ENCODE measurements around the gene TBC1D12. TPM values are rescaled to one million over a fixed set of nuclear protein-coding genes. Genes with fewer than 3 reads are reported as not detected.
"Not testable (repeated sequence)": the region's sequence is repeated elsewhere in the genome, so short reads cannot be mapped to it uniquely, and the experiment has no call there.

Gene TBC1D12
- total RNA-seq, 1 donor from 2014 or later, result 64.7 TPM

DNA sequence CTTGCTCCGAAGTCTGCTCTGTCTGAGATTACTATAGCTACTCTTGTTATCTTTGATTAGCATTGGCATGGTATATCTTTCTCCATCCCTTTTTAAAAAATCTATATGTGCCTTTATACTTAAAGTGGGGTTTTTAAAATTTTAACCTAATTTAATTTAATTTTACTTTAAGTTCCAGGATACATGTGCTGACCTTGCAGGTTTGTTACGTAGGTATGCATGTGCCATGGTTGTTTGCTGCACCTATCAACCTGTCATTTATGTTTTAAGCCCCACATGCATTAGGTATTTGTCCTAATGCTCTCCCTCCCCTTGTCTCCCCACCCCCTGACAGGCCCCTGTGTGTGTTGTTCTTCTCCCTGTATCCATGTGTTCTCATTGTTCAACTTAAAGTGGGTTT is 54.6 kb downstream of the TBC1D12 start:
- DNase-seq, result no peak

DNA sequence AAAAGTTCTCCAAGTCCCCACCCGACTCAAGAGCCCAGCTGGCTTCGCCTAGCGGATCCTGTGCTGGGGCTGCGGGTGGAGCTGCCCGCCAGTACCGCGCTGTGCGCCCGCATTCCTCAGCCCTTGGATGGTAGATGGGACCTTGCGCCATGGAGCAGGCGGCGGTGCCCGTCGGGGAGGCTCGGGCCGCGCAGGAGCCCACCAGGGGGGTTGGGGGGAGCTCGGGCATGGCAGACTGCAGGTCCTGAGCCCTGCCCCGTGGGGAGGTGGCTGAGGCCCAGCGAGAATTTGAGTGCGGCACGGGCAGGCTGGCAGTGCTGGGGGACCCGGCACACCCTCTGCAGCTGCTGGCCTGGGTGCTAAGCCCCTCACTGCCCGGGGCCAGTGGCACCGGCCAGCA is 57.0 kb downstream of the TBC1D12 start:
- no peak for DNase-seq

DNA sequence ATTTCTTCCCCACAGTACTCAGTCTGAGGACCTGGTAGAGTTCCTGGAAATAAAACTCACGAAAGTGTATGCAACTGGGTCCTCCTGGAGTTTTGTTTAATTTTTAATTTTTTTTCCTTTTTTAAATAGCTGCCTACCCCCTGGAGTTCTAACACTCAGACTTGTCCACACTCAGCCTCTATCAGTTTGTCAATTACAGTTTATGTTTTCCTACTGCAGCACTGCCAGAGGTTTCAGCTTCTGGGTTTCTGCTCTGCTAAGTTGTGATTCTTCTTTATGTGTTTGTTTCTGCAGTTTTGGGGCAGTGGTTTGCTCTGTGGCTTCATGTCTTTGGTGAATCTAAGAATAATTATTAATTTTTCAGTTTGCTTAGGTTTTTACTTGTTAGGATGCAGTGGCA is 59.2 kb downstream of the TBC1D12 start:
- DNase-seq, result no peak

DNA sequence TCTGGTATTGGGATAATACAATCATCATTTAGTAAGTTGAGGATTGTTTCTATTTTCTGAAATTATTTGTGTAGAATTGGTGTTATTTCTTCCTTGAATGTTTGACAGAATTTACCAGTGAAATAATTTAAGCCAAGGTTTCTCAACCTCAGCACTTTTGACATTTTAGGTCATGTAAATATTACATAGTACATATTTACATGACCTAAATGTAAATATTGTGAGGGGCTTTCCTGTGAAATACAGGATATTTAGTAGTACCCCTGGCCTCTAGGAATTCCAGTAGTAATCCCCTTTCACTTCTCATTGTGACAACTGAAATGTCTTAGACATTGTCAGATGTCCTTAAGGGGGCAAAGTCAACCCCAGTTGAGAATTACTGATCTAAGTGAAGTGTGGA is 59.8 kb downstream of the TBC1D12 start:
- no peak for DNase-seq

DNA sequence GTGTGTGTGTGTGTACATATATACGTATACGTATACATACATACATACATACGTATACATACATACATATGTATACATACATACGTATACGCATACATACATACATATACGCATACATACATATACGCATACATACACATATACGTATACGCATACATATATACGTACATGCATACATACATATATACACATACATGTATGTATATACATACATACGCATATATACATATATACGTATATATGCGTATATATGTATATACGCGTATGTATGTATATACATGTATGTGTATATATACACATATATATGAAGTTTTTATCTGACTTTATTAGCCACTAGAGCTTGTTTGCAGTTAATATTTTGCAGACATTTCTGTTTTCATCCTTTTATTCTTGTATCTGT is 63.3 kb downstream of the TBC1D12 start:
- no peak for DNase-seq

DNA sequence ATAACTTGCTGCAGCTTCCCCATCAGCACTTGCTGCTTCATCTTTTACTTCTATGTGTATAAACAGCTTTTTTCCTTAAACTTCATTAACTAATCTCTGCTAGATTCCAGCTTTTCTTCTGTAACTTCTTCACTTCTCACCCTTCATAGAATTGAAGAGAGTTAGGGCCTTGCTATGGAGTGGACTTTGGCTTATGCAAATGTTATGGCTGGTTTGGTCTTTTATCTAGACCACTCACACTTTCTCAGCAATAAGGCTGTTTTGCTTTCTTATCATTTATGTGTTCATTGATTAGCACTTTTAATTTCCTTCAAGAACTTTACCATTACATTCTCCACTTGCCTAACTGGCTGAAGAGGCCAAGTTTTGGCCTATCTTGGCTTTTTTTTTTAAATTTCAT is 79.1 kb downstream of the TBC1D12 start:
- no peak for DNase-seq

DNA sequence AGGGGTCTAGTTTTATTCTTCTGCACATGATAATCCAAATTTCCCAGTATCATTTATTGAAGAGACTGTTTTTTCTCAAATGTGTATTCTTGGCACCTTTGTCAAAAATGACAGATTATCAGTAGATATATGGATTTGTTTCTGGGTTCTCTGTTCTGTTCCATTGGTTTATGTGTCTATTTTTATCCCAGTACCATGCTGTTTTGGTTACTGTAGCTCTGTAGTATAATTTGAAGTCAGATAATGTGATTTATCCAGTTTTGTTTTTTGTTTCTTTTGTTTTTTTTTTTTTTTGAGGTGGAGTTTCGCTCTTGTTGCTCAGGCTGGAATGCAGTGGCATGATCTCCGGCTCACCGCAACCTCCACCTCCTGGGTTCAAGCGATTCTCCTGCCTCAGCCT is 81.6 kb downstream of the TBC1D12 start:
- DNase-seq, result no peak

DNA sequence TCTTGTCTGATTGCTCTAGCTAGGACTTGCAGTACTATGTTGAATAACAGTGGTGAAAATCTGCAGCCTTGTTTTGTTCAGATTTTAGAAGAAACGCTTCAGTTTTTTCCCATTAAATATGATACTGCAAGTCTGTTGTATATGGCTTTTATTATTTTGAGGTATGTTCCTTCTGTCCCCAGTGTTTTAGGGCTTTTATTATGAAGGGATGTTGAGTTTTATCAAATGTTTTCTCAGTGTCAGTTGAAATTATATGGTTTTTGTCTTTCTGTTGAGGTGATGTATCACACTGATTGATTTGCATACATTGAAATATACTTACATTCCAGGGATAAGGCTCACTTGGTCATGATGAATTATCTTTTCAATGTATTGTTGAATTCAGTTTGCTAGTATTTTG is 82.8 kb downstream of the TBC1D12 start:
- DNase-seq, result no peak

DNA sequence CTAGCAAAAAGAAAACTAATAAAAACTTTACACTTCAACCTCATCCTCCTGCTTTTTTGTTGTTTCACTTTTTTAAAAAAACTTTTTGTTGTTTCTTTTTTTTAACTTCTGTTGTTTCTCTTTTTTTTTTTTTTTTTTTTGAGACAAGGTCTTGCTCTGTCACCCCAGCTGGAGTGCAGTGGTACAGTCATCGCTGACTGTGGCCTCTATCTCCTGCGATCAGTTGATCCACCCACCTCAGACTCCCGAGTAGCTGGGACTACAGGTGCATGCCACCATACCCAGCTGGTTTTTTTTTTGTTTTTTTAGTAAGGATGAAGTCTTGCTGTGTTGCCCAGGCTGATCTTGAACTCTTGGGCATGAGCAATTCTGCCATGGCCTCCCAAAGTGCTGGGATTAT is 85.2 kb downstream of the TBC1D12 start:
- DNase-seq, result no peak

DNA sequence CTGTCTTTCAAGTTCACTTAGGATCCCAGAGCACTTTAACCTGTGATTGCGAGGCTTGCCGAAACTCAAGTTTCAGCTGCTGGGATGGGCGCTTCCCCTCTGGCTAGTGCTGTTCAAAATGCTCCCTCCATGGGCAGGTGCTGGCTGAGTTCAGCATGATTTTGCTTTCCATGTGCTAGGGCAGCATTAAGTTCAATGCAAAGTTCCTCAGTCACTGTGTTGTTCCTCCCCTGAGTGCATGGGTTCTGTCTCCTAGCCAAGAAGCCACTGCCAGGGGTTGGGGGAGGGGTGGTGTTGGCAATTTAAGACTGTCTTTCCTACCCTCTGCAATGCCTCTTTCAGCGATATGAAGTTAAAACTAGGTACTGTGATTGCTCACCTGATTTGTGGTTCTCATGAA is 86.8 kb downstream of the TBC1D12 start:
- no peak for DNase-seq

DNA sequence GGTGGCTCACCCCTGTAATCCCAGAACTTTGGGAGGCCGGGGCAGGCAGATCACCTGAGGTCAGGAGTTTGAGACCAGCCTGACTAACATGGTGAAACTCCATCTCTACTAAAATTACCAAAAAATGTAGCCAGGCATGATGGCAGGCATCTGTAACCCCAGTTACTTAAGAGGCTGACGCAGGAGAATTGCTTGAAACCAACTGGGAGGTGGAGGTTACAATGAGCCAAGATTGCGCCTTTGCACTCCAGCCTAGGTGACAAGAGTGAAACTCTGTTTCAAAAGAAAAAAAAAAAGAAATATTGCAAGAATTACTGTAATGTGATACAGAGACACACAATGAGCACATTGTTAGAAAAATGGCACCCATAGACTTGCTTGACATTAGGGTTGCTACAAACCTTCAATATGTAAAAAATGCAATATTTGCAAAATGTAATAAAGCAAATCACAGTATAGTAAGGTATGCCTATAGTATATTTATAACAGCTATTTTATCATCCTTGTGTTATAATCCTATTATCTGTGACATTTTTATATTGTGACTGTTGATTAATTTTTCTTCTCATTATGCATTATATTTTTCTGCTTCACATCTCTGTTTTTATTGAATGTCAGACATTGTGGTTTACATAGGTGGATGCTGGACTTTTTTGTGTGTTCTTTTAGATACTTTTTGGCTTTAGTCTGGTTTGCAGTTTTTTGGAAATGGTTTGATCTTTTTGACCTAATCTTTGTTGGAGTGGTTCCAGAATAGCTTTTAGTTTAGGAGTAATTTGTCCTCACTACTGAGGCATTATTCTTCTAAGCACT is 87.8 kb downstream of the TBC1D12 start:
- no peak for DNase-seq

DNA sequence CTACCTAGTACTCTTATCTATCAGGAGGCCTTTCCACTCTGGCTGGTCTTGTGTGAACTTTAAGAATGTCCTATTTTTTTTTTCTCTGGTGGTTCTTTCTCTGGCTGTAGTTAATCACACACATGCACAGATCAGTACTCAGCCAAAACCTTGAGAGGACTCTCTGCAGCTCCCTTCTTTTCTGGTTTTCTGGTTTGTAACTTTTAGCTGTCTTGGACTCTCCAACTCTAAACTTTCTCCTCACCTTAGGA is 88.4 kb downstream of the TBC1D12 start:
- DNase-seq, result no peak

DNA sequence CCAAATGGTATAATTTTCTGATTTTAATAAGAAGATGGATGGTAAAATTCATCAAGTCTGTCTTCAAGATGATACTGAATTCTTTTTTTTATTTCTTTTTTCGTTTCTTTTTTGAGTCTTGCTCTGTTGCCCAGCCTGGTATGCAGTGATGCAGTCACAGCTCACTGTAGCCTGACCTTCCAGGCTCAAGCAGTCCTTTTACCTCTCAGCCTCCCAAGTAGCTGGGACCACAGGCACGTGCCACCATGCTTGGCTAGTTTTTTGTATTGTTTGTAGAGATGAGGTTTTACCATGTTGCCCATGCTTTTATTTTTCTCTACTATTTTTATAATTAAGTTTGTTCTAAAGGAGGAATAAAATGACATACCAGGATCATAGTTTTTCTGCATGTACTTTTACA is 91.1 kb downstream of the TBC1D12 start:
- no peak for DNase-seq

DNA sequence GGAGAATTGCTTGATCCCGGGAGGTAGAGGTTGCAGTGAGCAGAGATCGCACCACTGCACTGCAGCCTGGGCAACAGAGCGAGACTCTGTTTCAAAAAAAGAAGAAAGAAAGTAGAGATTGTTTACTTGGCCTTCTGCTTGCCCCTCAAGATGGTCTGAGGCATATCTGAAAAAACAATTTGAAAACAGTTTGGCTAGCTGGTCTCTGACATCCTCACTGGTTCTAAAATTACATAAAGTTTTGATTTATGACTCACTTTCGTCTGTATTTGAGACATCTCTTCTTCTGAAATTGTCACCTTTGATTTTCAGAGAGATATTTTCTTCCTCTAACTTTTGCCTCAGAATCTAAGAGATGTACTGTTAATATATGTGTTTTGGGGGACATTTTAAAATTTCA is 93.7 kb downstream of the TBC1D12 start:
- DNase-seq, result no peak

DNA sequence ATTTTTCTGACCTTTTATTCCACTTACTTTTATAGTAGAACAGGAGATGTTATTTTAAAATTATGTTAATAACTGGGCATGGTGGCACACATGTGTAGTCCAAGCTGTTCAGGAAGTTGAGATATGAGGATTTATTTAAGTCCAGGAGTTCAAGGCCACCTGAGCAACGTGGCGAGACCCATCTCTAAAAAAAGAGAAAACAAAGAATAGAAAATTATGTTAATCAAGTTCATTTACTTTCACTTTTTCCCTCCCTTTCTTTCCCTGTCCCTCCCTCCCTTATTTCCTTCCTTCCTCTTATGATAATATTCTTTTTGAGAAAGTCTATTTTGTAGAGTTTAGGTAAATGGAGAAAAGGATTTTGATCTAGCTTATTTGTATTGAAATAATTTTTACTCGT is 94.3 kb downstream of the TBC1D12 start:
- DNase-seq, result no peak

DNA sequence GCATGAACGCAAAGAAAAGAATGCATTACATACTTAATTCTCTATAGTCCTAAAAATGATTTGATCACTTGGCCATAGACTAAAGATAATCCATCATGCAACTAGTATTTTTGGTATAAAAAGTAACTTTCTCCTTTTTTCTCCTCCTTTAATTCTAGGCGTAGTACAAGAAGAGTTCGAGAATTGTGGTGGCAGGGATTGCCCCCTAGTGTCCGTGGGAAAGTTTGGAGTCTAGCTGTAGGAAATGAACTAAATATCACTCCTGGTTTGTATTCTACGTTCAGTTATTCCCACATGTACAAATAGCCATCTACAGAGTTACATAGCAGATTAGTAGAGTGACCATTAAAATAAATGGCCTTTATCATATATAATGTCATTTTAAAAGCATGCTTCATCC is 97.7 kb downstream of the TBC1D12 start:
- DNase-seq, result no peak

DNA sequence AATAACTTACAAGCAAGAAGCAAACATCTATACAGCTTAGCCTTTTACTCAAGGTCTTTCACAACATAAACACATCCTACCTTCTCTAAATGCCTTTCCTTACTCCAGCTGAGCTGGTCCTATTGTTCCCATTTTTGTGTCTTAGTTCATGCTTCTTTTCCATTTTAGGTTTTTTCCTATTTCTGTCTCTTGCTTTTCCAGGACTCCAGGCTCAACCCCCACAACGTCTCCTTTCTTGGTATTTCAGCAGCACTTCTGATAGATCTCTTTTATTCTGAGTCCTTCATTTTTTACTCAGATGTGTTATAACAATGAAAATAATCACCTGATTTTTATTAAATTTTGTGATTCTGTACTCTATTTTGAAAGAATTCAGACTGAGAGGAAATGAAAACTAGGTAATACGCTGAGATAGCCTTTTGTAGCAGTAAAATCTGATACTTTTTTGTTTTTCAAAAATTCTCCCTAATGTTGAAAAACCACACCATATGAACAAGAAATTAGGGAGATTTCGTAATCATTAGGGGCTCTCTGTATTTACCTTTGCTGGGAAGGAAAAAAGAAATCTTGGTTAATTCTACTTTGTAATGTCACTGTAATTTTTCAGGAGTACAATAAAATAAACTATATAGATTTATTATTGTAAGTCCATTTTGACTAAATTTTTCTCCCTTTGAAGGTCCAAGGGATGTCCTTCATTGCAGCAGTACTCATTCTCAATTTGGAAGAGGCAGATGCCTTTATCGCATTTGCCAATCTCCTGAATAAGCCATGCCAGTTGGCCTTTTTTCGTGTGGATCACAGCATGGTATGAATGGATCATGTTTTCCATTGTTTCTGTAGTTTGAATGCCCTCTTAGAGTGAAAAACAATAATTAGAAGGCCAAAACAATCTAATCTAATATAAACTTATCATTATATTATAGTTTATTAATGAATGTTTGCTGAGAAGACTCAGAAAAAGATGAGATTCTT is 119.2 kb downstream of the TBC1D12 start:
- no peak for DNase-seq

DNA sequence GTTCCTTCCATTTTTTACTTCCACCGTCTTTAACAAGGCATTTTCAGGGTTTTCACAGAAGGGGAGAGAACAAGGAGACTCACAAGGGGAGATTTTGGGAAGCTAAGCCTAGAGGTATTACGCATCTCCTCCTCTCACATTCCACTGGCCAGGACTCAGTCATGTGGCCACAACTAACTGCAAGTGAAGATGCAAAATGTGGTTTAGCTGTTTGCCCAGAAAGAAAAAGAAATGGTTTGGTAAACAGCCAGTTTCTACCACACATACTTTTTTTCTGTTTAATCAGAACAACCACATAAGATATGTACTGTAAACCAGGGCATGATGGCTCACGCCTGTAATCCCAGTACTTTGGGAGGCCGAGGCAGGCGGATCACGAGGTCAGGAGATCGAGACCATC is 121.8 kb downstream of the TBC1D12 start:
- DNase-seq, result no peak

DNA sequence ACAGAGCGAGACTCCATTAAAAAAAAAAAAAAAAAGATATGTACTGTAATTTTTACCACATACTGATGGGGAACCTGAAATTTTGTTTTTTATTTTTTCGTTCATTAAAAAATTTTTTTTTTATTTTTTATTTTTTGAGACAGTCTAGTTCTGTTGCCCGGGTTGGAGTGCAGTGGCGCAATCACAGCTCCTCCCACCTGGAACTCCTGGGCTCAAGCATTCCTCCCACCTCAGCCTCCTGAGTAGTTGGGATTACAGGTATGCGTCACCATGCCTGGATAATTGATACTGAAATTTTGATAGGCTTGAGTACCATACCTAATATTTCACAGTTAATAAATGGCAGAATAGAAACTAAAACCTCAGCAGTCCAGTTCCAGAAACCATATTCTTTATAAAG is 122.4 kb downstream of the TBC1D12 start:
- no peak for DNase-seq

DNA sequence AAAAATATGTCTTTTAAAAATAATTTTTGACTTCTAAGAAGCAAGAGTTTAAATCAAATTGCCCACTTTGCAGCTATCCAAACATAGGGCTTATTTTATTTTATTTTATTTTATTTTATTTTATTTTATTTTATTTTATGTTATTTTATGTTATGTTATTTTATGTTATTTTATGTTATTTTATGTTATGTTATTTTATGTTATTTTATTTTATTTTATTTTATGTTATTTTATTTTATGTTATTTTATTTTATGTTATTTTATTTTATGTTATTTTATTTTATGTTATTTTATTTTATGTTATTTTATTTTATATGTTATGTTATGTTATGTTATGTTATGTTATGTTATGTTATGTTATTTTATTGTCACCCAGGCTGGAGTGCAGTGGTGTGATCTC is 129.2 kb downstream of the TBC1D12 start:
- not testable (repeated sequence) for DNase-seq

DNA sequence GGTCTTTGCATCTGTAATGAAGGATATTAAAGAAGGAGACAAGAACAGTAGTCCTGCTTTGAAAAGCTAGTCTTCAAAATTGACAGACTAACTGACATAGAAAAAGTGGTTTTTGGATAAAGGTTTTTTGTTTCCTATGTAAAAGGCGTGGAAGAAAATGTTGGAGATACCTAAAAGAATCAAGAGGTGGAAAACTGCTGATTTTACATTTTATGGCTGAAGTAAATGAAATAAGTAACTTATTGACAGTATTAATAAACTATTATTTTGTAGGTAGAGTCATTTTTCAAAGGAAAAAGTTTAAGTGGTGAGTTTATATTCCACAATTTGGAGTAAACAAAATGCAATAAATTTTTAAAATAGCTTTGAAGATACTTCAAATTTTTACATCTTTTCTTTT is 130.7 kb downstream of the TBC1D12 start:
- DNase-seq, result no peak

DNA sequence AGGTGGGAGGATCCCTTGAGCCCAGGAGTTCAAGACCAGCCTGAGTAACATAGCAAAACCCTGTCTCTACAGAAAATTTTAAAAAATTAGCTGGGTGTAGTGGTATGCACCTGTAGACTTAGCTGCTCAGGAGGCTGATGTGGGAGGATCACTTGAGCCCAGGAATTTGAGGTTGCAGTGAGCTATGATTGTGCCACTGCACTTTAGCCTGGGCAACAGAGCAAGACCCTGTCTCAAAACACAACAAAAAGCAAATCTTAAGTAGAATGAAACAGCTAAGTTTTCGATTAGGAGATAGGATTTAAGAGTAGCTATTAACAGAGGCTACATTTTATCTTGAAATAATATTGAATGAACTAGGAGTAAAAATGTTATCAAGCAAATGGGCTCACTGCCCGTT is 139.9 kb downstream of the TBC1D12 start:
- DNase-seq, result not testable (repeated sequence)

DNA sequence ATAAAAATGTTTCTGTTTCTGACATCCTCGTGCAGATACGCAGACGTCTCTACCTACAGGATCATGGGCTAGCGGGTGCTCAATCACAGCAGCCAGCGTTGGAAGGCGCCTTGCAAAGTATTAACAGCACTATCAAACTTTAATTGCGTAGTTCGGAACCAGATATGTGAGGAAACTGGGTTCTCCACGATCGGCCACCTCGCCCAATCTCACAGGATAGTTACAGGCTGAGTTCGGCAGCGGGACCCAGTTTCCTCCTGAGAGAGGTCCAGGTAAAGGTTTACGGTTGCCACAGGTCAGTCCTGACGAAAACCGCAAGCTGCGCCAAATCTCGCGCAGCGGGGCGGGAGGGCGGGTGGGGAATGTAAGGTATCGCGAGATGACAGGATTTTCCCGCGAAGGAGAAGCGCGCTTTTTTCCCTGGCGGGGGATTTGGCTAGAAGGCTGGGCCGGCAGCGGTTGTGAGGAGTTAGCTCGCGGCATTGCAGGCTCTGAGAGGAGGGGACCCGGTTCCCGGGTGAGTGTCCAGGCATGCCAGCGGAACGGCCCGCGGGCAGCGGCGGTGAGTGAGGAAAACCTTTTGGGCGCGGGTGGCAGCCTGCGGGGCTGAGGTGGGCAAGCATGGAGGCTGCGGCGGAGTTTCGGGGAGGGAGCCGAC is 143.2 kb downstream of the TBC1D12 start, which contains the start of gene HELLS:
Gene HELLS (plus strand): TSS at position 398 of the 658 bp plus-strand sequence. CDS start 134 bp downstream, at position 532.
- peak; percentile 79 for DNase-seq
